Measurements from ENCODE around the gene CTF1. TPM values are rescaled to one million over a fixed set of nuclear protein-coding genes. Genes with fewer than 3 reads are reported as not detected.

Gene CTF1
- total RNA-seq, 4 donors from 2014 or later = 0.80 to 3.0 (median 2.5) TPM; not detected in 1

GRCh38 chr16:30896889-30897733, 697 bp downstream of the CTF1 start:
- peak; percentile 86 to 97 for DNase-seq (ENCODE audit: low spot score in 2 of 2)
- WGBS, 2 donors = 15 to 16% methylated on average over 31 of the region's 31 CpGs
- intact Hi-C loops (cut with DNase I; ENCODE audit: low total_unique reads) = no loop called here
- TF ChIP-seq POLR2A (IDR thresholded peaks at IDR 0.05) (no peak), CTCF (IDR thresholded peaks at IDR 0.05) (no peak)
- peak overlapping the region; percentile 36 for H3K4me3 ChIP-seq (ENCODE audit: low read depth, poor library complexity, severe bottlenecking)

- H3K4me3 ChIP-seq (ENCODE audit: low read depth, poor library complexity, severe bottlenecking) = no peak overlapping the region
- TF ChIP-seq CTCF (IDR thresholded peaks at IDR 0.05) (no peak), POLR2A (IDR thresholded peaks at IDR 0.05) (no peak)
- intact Hi-C loops (cut with DNase I; ENCODE audit: low total_unique reads) = no loop called here
- no peak for DNase-seq (ENCODE audit: low spot score in 2 of 2)
- 66 to 68% methylated on average over 2 of the region's 2 CpGs for WGBS, 2 donors
Measured at GRCh38 chr16:30899794-30900193, 3.4 kb downstream of the CTF1 start.

GRCh38 chr16:30900588-30900987, 4.2 kb downstream of the CTF1 start:
- intact Hi-C loops (cut with DNase I; ENCODE audit: low total_unique reads) = no loop called here
- TF ChIP-seq CTCF (IDR thresholded peaks at IDR 0.05) (no peak), POLR2A (IDR thresholded peaks at IDR 0.05) (no peak)
- no peak for DNase-seq (ENCODE audit: low spot score in 2 of 2)
- H3K4me3 ChIP-seq (ENCODE audit: low read depth, poor library complexity, severe bottlenecking) = no peak overlapping the region
- WGBS, 2 donors = 96 to 99% methylated on average over 5 of the region's 5 CpGs

GRCh38 chr16:30901201-30902028, 5.0 kb downstream of the CTF1 start:
- TF ChIP-seq CTCF (IDR thresholded peaks at IDR 0.05) (no peak), POLR2A (IDR thresholded peaks at IDR 0.05) (no peak)
- intact Hi-C loops (cut with DNase I; ENCODE audit: low total_unique reads) = no loop called here
- WGBS, 2 donors = 38 to 46% methylated on average over 6 of the region's 6 CpGs
- no peak overlapping the region for H3K4me3 ChIP-seq (ENCODE audit: low read depth, poor library complexity, severe bottlenecking)
- DNase-seq (ENCODE audit: low spot score in 2 of 2) = no peak

GRCh38 chr16:30902029-30902972, 5.9 kb downstream of the CTF1 start:
- peak overlapping the region; percentile 39 for H3K4me3 ChIP-seq (ENCODE audit: low read depth, poor library complexity, severe bottlenecking)
- WGBS, 2 donors = 26 to 30% methylated on average over 32 to 34 of the region's 99 CpGs
- TF ChIP-seq POLR2A (IDR thresholded peaks at IDR 0.05) (no peak), CTCF (IDR thresholded peaks at IDR 0.05) (no peak)
- DNase-seq (ENCODE audit: low spot score in 2 of 2) = no peak
- intact Hi-C loops (cut with DNase I; ENCODE audit: low total_unique reads) = no loop called here

Measured in lower leg skin (tissue), 4 donors.